GM12873 (cell line): ENCODE measurements around the gene TSPYL6.
A peak's percentile ranks its signal among the peaks of the same experiment; 100 is the strongest.

Experiments
- CTCF ChIP-seq: IDR thresholded peaks from 2 replicates; pipeline ENCODE4 v1.5.1; 2012; ENCODE audit warnings: low read depth, mild to moderate bottlenecking, moderate library complexity, low read length, control low read depth; ENCODE audit not compliant: insufficient read depth; ENCODE audit errors: missing control alignments

TSPYL6 gene

GRCh38 chr2:54208364-54209240, 47.4 kb downstream of the TSPYL6 start:
- no peak for TF ChIP-seq CTCF

GRCh38 chr2:54207666-54208195, 48.3 kb downstream of the TSPYL6 start:
- no peak for TF ChIP-seq CTCF

GRCh38 chr2:54206596-54206995, 49.4 kb downstream of the TSPYL6 start:
- TF ChIP-seq CTCF: peak; percentile 43

GRCh38 chr2:54204476-54204875, 51.6 kb downstream of the TSPYL6 start:
- no peak for TF ChIP-seq CTCF
